HEK293 (cell line): ENCODE results near the gene CENPB.
A peak's percentile ranks its signal among the peaks of the same experiment; 100 is the strongest.

ENCODE experiments used
- CTCF ChIA-PET: fragments of 350-600 bp; formaldehyde crosslinking; extraction: SDS; loops from one replicate; lab custom pipeline; 2021; ENCODE audit warnings: antibody characterized with exemption; lab: Yijun Ruan, JAX
- POLR2A ChIA-PET: fragments of 300-600 bp; formaldehyde crosslinking; extraction: SDS; loops from one replicate; lab custom pipeline; 2020; ENCODE audit warnings: antibody characterized with exemption, inconsistent platforms; lab: Yijun Ruan, JAX
- H3K27ac ChIP-seq: fragments of 200-500 bp; sonication (Bioruptor generic); 2 replicates; pipeline ENCODE4 v1.5.1; 2014; ENCODE audit warnings: low read depth, low read length, control low read depth, inconsistent platforms; ENCODE audit errors: extremely low read depth
- H3K36me3 ChIP-seq, 2 experiments: fragments of 200-500 bp in 1 of 2; sonication (Bioruptor generic) in 1 of 2; 1 replicate in 1 of 2; 2 replicates in 1 of 2; pipeline ENCODE4 v1.5.1; 2014 to 2017; ENCODE audit warnings: inconsistent platforms in 2 of 2, low read length in 2 of 2; ENCODE audit not compliant: control insufficient read depth in 2 of 2, insufficient read depth in 1 of 2
- H3K4me1 ChIP-seq: fragments of 200-500 bp; sonication (Bioruptor generic); 2 replicates; pipeline ENCODE4 v1.5.1; 2014; ENCODE audit warnings: mild to moderate bottlenecking, low read length, inconsistent platforms; ENCODE audit not compliant: control insufficient read depth, insufficient read depth
- H3K4me3 ChIP-seq: 2 replicates; pipeline ENCODE4 v1.5.1; 2011; ENCODE audit warnings: low read depth, mild to moderate bottlenecking, control low read depth, low read length, moderate library complexity
- H3K9me3 ChIP-seq: fragments of 200-500 bp; sonication (Bioruptor generic); 2 replicates; pipeline ENCODE4 v1.5.1; 2014; ENCODE audit warnings: low read depth, low read length, inconsistent platforms; ENCODE audit not compliant: control insufficient read depth, insufficient read depth
- GLIS1 ChIP-seq: fragments of 450-650 bp; formaldehyde crosslinking; IDR thresholded peaks from 2 replicates; pipeline ENCODE4 v1.5.1; 2016; ENCODE audit warnings: missing biosample characterization, missing genetic modification characterization
- GLIS2 ChIP-seq: fragments of 450-650 bp; formaldehyde crosslinking; IDR thresholded peaks from 2 replicates; pipeline ENCODE4 v1.5.1; 2016; ENCODE audit warnings: missing biosample characterization, missing genetic modification characterization
- HIC1 ChIP-seq: fragments of 450-650 bp; formaldehyde crosslinking; IDR thresholded peaks from 2 replicates; pipeline ENCODE4 v1.5.1; 2016; ENCODE audit warnings: missing biosample characterization, missing genetic modification characterization
- MEIS1 ChIP-seq: sonication (generic); formaldehyde crosslinking; IDR thresholded peaks from 2 replicates; pipeline ENCODE4 v1.8.1; 2022; ENCODE audit warnings: missing genetic modification reagents, mild to moderate bottlenecking, borderline replicate concordance
- REST ChIP-seq: fragments of 450-650 bp; formaldehyde crosslinking; IDR thresholded peaks from 2 replicates; pipeline ENCODE4 v1.5.1; 2016; ENCODE audit warnings: missing biosample characterization, missing genetic modification characterization
- SP7 ChIP-seq: fragments of 450-650 bp; formaldehyde crosslinking; IDR thresholded peaks from 2 replicates; pipeline ENCODE4 v1.5.1; 2016; ENCODE audit warnings: missing biosample characterization, missing genetic modification characterization
- ZFP37 ChIP-seq: fragments of 450-650 bp; formaldehyde crosslinking; IDR thresholded peaks from 2 replicates; pipeline ENCODE4 v1.5.1; 2016; ENCODE audit warnings: missing biosample characterization, missing genetic modification characterization
- ZNF140 ChIP-seq: fragments of 450-650 bp; formaldehyde crosslinking; IDR thresholded peaks from 2 replicates; pipeline ENCODE4 v1.5.1; 2016; ENCODE audit warnings: missing biosample characterization, missing genetic modification characterization
- ZNF16 ChIP-seq: fragments of 450-650 bp; formaldehyde crosslinking; IDR thresholded peaks from 2 replicates; pipeline ENCODE4 v1.5.1; 2016; ENCODE audit warnings: low read depth, missing biosample characterization, missing genetic modification characterization
- ZNF184 ChIP-seq: fragments of 450-650 bp; IDR thresholded peaks from 2 replicates; pipeline ENCODE4 v1.5.1; 2018; ENCODE audit warnings: missing biosample characterization, mild to moderate bottlenecking, missing genetic modification characterization
- ZNF19 ChIP-seq: fragments of 450-650 bp; formaldehyde crosslinking; IDR thresholded peaks from 2 replicates; pipeline ENCODE4; 2016; ENCODE audit warnings: missing biosample characterization, missing genetic modification characterization, low read depth
- ZNF214 ChIP-seq: fragments of 450-650 bp; formaldehyde crosslinking; IDR thresholded peaks from 2 replicates; pipeline ENCODE4 v1.5.1; 2017; ENCODE audit warnings: missing biosample characterization, mild to moderate bottlenecking, missing genetic modification characterization, borderline replicate concordance
- ZNF223 ChIP-seq: fragments of 450-650 bp; formaldehyde crosslinking; IDR thresholded peaks from 2 replicates; pipeline ENCODE4 v1.5.1; 2016; ENCODE audit warnings: missing biosample characterization, missing genetic modification characterization
- ZNF239 ChIP-seq: fragments of 450-650 bp; formaldehyde crosslinking; IDR thresholded peaks from 2 replicates; pipeline ENCODE4 v1.5.1; 2016; ENCODE audit warnings: missing biosample characterization, missing genetic modification characterization
- ZNF24 ChIP-seq: fragments of 450-650 bp; formaldehyde crosslinking; IDR thresholded peaks from 2 replicates; pipeline ENCODE4 v1.5.1; 2016; ENCODE audit warnings: missing biosample characterization, missing genetic modification characterization
- ZNF341 ChIP-seq: fragments of 450-650 bp; formaldehyde crosslinking; IDR thresholded peaks from 2 replicates; pipeline ENCODE4; 2016; ENCODE audit warnings: low read depth, missing biosample characterization, missing genetic modification characterization
- ZNF513 ChIP-seq: fragments of 450-650 bp; IDR thresholded peaks from 2 replicates; pipeline ENCODE4 v1.5.1; 2018; ENCODE audit warnings: missing biosample characterization, missing genetic modification characterization
- ZNF521 ChIP-seq: fragments of 450-650 bp; formaldehyde crosslinking; IDR thresholded peaks from 2 replicates; pipeline ENCODE4 v1.5.1; 2017; ENCODE audit warnings: missing biosample characterization, mild to moderate bottlenecking, missing genetic modification characterization
- ZNF560 ChIP-seq: fragments of 450-650 bp; formaldehyde crosslinking; IDR thresholded peaks from 2 replicates; pipeline ENCODE4 v1.5.1; 2017; ENCODE audit warnings: missing biosample characterization, missing genetic modification characterization, borderline replicate concordance
- ZNF600 ChIP-seq: fragments of 450-650 bp; formaldehyde crosslinking; IDR thresholded peaks from 2 replicates; pipeline ENCODE4 v1.5.1; 2016; ENCODE audit warnings: missing biosample characterization, missing genetic modification characterization
- ZNF660 ChIP-seq: fragments of 450-650 bp; IDR thresholded peaks from 2 replicates; pipeline ENCODE4 v1.5.1; 2018; ENCODE audit warnings: missing biosample characterization, mild to moderate bottlenecking, missing genetic modification characterization
- ZNF701 ChIP-seq: fragments of 450-650 bp; formaldehyde crosslinking; IDR thresholded peaks from 2 replicates; pipeline ENCODE4 v1.5.1; 2016; ENCODE audit warnings: missing biosample characterization, missing genetic modification characterization

CENPB gene

GRCh38 chr20:3784216-3784853, 2.2 kb downstream of the CENPB start:
- peaks cover 17% of the 10 kb centered on the region; the same call in 1 of the 2 replicates for H3K4me1 ChIP-seq
- H3K36me3 ChIP-seq = peaks cover 0 to 21% of the 10 kb centered on the region in 2 experiments; a peak in 2 of 3 replicates
- no peak overlapping the region for H3K4me3 ChIP-seq
- POLR2A ChIA-PET = interaction anchor here (0.6 to 3.9 kb wide), 3 partner anchors 30 to 75 kb away, joined by 3 to 30 read pairs (median 6); partner anchors contain the start of gene AP5S1
- no peaks in the 10 kb centered on the region for H3K9me3 ChIP-seq
- no peak for TF ChIP-seq ZFP37 (tag by site-specific recombination)
- peak; percentile 37; the same call in 1 of the 2 replicates for TF ChIP-seq GLIS2 (tag by site-specific recombination)
- TF ChIP-seq ZNF140 = no peak
- TF ChIP-seq REST (tag by site-specific recombination) = peak; percentile 78
- no peak for TF ChIP-seq ZNF521
- TF ChIP-seq ZNF24 (tag by site-specific recombination) = no peak
- TF ChIP-seq ZNF513 (tag by site-specific recombination) = no peak
- peak; percentile 67 for TF ChIP-seq HIC1 (tag by site-specific recombination)
- peak; percentile 58; the same call in 1 of the 2 replicates for TF ChIP-seq ZNF600 (tag by site-specific recombination)
- no peak for TF ChIP-seq ZNF239
- CTCF ChIA-PET = interaction anchor here (0.6 to 10.3 kb wide), 5 partner anchors 10 to 132 kb away, joined by 3 to 142 read pairs (median 4); partner anchors contain the start of gene AP5S1
- 0 out of 2 replicates have a peak overlapping the region, but pooled peaks have one; percentile 24 for H3K27ac ChIP-seq

GRCh38 chr20:3783511-3784195, 2.9 kb downstream of the CENPB start:
- H3K4me3 ChIP-seq = no peak overlapping the region
- 0 out of 2 replicates have a peak overlapping the region, but pooled peaks have one; percentile 24 for H3K27ac ChIP-seq
- ChIA-PET CTCF (interaction anchor here (0.6 to 10.3 kb wide), 6 partner anchors 15 to 133 kb away, joined by 3 to 142 read pairs (median 4); partner anchors contain the start of gene AP5S1), POLR2A (interaction anchor here (0.6 to 3.3 kb wide), 3 partner anchors 16 to 75 kb away, joined by 3 to 33 read pairs (median 6); partner anchors contain the start of gene ADISSP)
- no peaks in the 10 kb centered on the region for H3K9me3 ChIP-seq
- TF ChIP-seq ZNF16 (tag by site-specific recombination) (no peak), ZNF560 (tag by site-specific recombination) (no peak), MEIS1 (CRISPR knock-in tag) (no peak), GLIS1 (tag by site-specific recombination) (peak; percentile 28; the same call in 1 of the 2 replicates), HIC1 (tag by site-specific recombination) (no peak), ZNF660 (tag by site-specific recombination) (no peak), ZNF223 (tag by site-specific recombination) (no peak), ZNF341 (tag by site-specific recombination) (0 out of 2 replicates have a peak, but pooled peaks have one; percentile 10), SP7 (no peak), ZNF184 (tag by site-specific recombination) (no peak), ZNF19 (tag by site-specific recombination) (no peak), ZNF701 (tag by site-specific recombination) (no peak), ZNF214 (no peak)
- peaks cover 15% of the 10 kb centered on the region; the same call in 1 of the 2 replicates for H3K4me1 ChIP-seq
- H3K36me3 ChIP-seq = peaks cover 0 to 21% of the 10 kb centered on the region in 2 experiments; a peak in 2 of 3 replicates
